Mesodermal cell (in vitro differentiated cells): ENCODE data around the gene ATOH1.

Experiments used
- H3K27ac ChIP-seq: 2 replicates; pipeline ENCODE4 v1.7.0; 2013; ENCODE audit warnings: mild to moderate bottlenecking, low read depth, low read length, moderate library complexity; ENCODE audit not compliant: severe bottlenecking
- H3K36me3 ChIP-seq: 2 replicates; pipeline ENCODE4 v1.7.1; 2013; ENCODE audit warnings: mild to moderate bottlenecking, low read length, moderate library complexity; ENCODE audit not compliant: control insufficient read depth, insufficient read depth
- H3K4me1 ChIP-seq: one replicate; pipeline ENCODE4 v1.7.1; 2013; ENCODE audit warnings: mild to moderate bottlenecking, low read length; ENCODE audit not compliant: insufficient read depth, control insufficient read depth, poor library complexity, severe bottlenecking
- H3K4me3 ChIP-seq: 2 replicates; pipeline ENCODE4 v1.7.0; 2013; ENCODE audit warnings: low read length, control low read depth, mild to moderate bottlenecking; ENCODE audit not compliant: insufficient read depth, poor library complexity, severe bottlenecking; ENCODE audit errors: extremely low read depth
- H3K9me3 ChIP-seq: 2 replicates; pipeline ENCODE4 v1.7.1; 2013; ENCODE audit warnings: mild to moderate bottlenecking, low read length, moderate library complexity; ENCODE audit not compliant: control insufficient read depth
- WGBS, 2 experiments: methylation state at CpG; one replicate each; pipeline ENCODE4 v1.1.5; 2013; ENCODE audit warnings: missing lambda C conversion rate in 2 of 2; ENCODE audit not compliant: insufficient coverage in 2 of 2; 5-methylcytosine and 5-hydroxymethylcytosine counted together

The ATOH1 gene

GRCh38 chr4:93813092-93813491 is 15.5 kb upstream of the ATOH1 start:
- Histone ChIP-seq H3K9me3 (no peaks in the 10 kb centered on the region), H3K27ac (no peak overlapping the region), H3K36me3 (no peaks in the 10 kb centered on the region), H3K4me3 (no peak overlapping the region), H3K4me1 (peaks cover 4% of the 10 kb centered on the region)
- WGBS, 2 experiments, result no CpG with 5 or more reads among the region's 2 CpGs

- 90 to 94% methylated on average over 2 to 3 of the region's 3 CpGs for WGBS, 2 experiments
- Histone ChIP-seq H3K36me3 (no peaks in the 10 kb centered on the region), H3K4me3 (no peak overlapping the region), H3K27ac (no peak overlapping the region), H3K9me3 (no peaks in the 10 kb centered on the region), H3K4me1 (peaks cover 4% of the 10 kb centered on the region)
These were observed 14.4 kb upstream of the ATOH1 start for GRCh38 chr4:93814141-93814540.

- WGBS, 2 experiments, result 60 to 71% methylated on average over 1 of the region's 4 CpGs
These were observed 13.8 kb upstream of the ATOH1 start for GRCh38 chr4:93814722-93815121.

GRCh38 chr4:93825551-93826216 is 2.9 kb upstream of the ATOH1 start:
- no peak overlapping the region for H3K27ac ChIP-seq
- no peaks in the 10 kb centered on the region for H3K9me3 ChIP-seq
- H3K4me3 ChIP-seq, result no peak overlapping the region
- H3K4me1 ChIP-seq, result no peaks in the 10 kb centered on the region
- H3K36me3 ChIP-seq, result no peaks in the 10 kb centered on the region
- WGBS, 2 experiments, result 26% methylated on average over 4 of the region's 4 CpGs; no CpG with 5 or more reads in 1 of the 2 experiments

More at GRCh38 chr4:93814722-93815121, 13.8 kb upstream of the ATOH1 start:
- H3K36me3 ChIP-seq, result no peaks in the 10 kb centered on the region
- no peak overlapping the region for H3K27ac ChIP-seq
- H3K9me3 ChIP-seq, result no peaks in the 10 kb centered on the region
- H3K4me3 ChIP-seq, result no peak overlapping the region
- H3K4me1 ChIP-seq, result peaks cover 4% of the 10 kb centered on the region

DNA sequence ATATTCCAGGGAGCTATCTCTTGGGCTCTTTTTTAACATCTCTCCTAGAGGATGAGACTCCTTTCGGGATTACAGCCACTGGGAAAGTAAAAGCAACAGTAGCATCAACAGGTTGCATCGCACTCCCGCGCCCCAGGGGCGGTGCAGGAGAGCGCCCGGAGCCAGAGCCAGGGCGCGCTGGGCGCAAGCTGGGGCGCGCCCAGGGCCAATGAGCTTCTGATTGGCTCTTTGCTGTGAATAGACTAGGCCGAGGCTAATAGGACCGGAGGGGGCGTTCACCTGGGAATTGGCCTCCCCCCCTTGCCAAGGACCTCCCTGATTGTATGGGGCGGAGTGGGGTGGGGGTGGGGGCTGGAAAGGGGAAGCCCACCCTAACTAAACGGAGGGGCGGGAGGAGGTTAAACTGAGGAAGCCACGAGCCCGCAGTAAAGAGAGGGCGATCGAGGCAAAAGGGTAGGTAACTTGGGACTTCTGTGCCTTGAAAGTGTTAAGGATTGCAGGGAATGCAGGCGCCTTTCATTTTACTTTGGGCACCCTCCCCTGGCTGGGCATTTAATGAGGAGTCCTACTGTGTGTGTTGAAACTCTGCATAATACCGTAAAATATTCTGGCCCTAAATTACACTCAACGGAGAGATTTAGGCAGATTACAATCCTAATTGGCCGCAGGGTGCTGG is 1.1 kb upstream of the ATOH1 start:
- 1 to 2% methylated on average over 11 to 18 of the region's 26 CpGs for WGBS, 2 experiments
- H3K27ac ChIP-seq, result no peak overlapping the region
- no peak overlapping the region for H3K4me3 ChIP-seq
- H3K9me3 ChIP-seq, result no peaks in the 10 kb centered on the region
- no peaks in the 10 kb centered on the region for H3K36me3 ChIP-seq
- no peaks in the 10 kb centered on the region for H3K4me1 ChIP-seq

DNA sequence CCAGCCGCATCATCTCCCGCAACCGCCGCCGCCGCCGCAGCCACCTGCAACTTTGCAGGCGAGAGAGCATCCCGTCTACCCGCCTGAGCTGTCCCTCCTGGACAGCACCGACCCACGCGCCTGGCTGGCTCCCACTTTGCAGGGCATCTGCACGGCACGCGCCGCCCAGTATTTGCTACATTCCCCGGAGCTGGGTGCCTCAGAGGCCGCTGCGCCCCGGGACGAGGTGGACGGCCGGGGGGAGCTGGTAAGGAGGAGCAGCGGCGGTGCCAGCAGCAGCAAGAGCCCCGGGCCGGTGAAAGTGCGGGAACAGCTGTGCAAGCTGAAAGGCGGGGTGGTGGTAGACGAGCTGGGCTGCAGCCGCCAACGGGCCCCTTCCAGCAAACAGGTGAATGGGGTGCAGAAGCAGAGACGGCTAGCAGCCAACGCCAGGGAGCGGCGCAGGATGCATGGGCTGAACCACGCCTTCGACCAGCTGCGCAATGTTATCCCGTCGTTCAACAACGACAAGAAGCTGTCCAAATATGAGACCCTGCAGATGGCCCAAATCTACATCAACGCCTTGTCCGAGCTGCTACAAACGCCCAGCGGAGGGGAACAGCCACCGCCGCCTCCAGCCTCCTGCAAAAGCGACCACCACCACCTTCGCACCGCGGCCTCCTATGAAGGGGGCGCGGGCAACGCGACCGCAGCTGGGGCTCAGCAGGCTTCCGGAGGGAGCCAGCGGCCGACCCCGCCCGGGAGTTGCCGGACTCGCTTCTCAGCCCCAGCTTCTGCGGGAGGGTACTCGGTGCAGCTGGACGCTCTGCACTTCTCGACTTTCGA is 654 bp downstream of the ATOH1 start:
- no peaks in the 10 kb centered on the region for H3K9me3 ChIP-seq
- 0 to 1% methylated on average over 53 to 62 of the region's 70 CpGs for WGBS, 2 experiments
- peak overlapping the region; percentile 28 for H3K4me3 ChIP-seq

GRCh38 chr4:93829820-93830687 is 1.5 kb downstream of the ATOH1 start:
- Histone ChIP-seq H3K4me3 (no peak overlapping the region), H3K4me1 (peaks cover 2% of the 10 kb centered on the region), H3K9me3 (no peaks in the 10 kb centered on the region), H3K27ac (no peak overlapping the region), H3K36me3 (no peaks in the 10 kb centered on the region)
- 2 to 5% methylated on average over 14 to 29 of the region's 40 CpGs for WGBS, 2 experiments

More for the DNA sequence above, 654 bp downstream of the ATOH1 start:
- H3K36me3 ChIP-seq, result no peaks in the 10 kb centered on the region
- H3K27ac ChIP-seq, result no peak overlapping the region
- no peaks in the 10 kb centered on the region for H3K4me1 ChIP-seq

GRCh38 chr4:93831716-93832496 is 3.4 kb downstream of the ATOH1 start:
- H3K9me3 ChIP-seq, result no peaks in the 10 kb centered on the region
- no peak overlapping the region for H3K4me3 ChIP-seq
- peaks cover 10% of the 10 kb centered on the region for H3K4me1 ChIP-seq
- no peak overlapping the region for H3K27ac ChIP-seq
- 6 to 8% methylated on average over 15 to 20 of the region's 25 CpGs for WGBS, 2 experiments
- no peaks in the 10 kb centered on the region for H3K36me3 ChIP-seq

DNA sequence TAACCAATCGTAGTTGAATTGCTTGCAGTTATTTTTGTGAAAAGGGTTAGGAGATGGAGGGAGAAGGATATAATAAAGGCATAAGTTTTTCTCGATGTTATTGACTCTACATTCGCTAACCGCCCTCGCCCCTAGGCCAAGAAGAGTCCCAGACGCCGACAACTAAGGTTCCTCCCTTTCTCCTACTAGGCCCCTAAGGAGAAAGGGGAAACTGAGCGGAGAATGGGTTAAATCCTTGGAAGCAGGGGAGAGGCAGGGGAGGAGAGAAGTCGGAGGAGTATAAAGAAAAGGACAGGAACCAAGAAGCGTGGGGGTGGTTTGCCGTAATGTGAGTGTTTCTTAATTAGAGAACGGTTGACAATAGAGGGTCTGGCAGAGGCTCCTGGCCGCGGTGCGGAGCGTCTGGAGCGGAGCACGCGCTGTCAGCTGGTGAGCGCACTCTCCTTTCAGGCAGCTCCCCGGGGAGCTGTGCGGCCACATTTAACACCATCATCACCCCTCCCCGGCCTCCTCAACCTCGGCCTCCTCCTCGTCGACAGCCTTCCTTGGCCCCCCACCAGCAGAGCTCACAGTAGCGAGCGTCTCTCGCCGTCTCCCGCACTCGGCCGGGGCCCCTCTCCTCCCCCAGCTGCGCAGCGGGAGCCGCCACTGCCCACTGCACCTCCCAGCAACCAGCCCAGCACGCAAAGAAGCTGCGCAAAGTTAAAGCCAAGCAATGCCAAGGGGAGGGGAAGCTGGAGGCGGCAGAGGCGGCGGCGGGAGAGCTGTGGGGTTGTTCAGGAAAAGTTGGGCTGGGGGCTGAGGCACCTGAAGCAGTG is 5.9 kb downstream of the ATOH1 start:
- 1% methylated on average over 20 to 32 of the region's 42 CpGs for WGBS, 2 experiments
- Histone ChIP-seq H3K36me3 (no peaks in the 10 kb centered on the region), H3K4me3 (peak overlapping the region; percentile 19), H3K27ac (no peak overlapping the region), H3K4me1 (peaks cover 10% of the 10 kb centered on the region), H3K9me3 (no peaks in the 10 kb centered on the region)
